ENCODE data around the gene CYS1. TPM values are rescaled to one million over a fixed set of nuclear protein-coding genes. Genes with fewer than 3 reads are reported as not detected.

The CYS1 gene
- total and polyA plus RNA-seq, 2 of the 13 experiments (the other 11 are each of a cell fraction or from before 2014, with no cell fraction given): 0.04 TPM; not detected in 1

GRCh38 chr2:10084223-10084865 lies 4.1 kb upstream of the CYS1 start:
- ChIA-PET CTCF (ENCODE audit: low intra/inter-chr PET ratio, low total read pairs) (no interaction called here), POLR2A (no interaction called here)
- intact Hi-C loops (cut with micrococcal nuclease; ENCODE audit: unreplicated experiment): no loop called here

More at GRCh38 chr2:10084223-10084865, 4.1 kb upstream of the CYS1 start:
- 48% methylated on average over 12 of the region's 12 CpGs for WGBS (ENCODE audit: low lambda C conversion rate)
- no peak overlapping the region for H3K4me3 ChIP-seq (replicated peaks in 1 of 3; ENCODE audit: insufficient read depth in 1 of 3, low read depth in 2 of 3, low read length in 3 of 3)
- H3K27me3 ChIP-seq (ENCODE audit: control insufficient read depth in 1 of 2, insufficient read depth in 2 of 2, low read length in 2 of 2): peaks cover 9 to 47% of the 10 kb centered on the region in 2 experiments
- no TSS peak for BruUV-seq (replicated peaks)
- FAIRE-seq: no peak
- H3K4me2 ChIP-seq (ENCODE audit: low read depth, low read length): no peak overlapping the region
- H3K9me3 ChIP-seq (ENCODE audit: low read length): no peaks in the 10 kb centered on the region
- no peak overlapping the region for H2AFZ ChIP-seq (ENCODE audit: low read length)
- H3K9ac ChIP-seq (ENCODE audit: insufficient read depth, low read depth, low read length): no peak overlapping the region
- DNase-seq (ENCODE audit: low spot score): no peak
- H4K20me1 ChIP-seq (ENCODE audit: insufficient read depth, low read length): no peaks in the 10 kb centered on the region
- no peaks in the 10 kb centered on the region for H3K79me2 ChIP-seq (ENCODE audit: insufficient read depth, low read length)
- ATAC-seq: no peak
- peaks cover 27% of the 10 kb centered on the region for H3K4me1 ChIP-seq (ENCODE audit: insufficient read depth, low read length)
- no peak for TF ChIP-seq ZNF552 (CRISPR knock-in tag; IDR thresholded peaks at IDR 0.05; ENCODE audit: borderline replicate concordance)
- TF ChIP-seq GLI4 (CRISPR knock-in tag; IDR thresholded peaks at IDR 0.05; ENCODE audit: borderline replicate concordance): no peak
- TF ChIP-seq HINFP (CRISPR knock-in tag; IDR thresholded peaks at IDR 0.05; ENCODE audit: low read depth): no peak
- TF ChIP-seq AHR (CRISPR knock-in tag; IDR thresholded peaks at IDR 0.05): no peak
- TF ChIP-seq ZNF205 (CRISPR knock-in tag; IDR thresholded peaks at IDR 0.05): no peak
- TF ChIP-seq NBN (conservative IDR thresholded peaks at IDR 0.05): no peak
- no peak for TF ChIP-seq ZNF629 (CRISPR knock-in tag; conservative IDR thresholded peaks at IDR 0.05)
- no peak for TF ChIP-seq ZNF724P (CRISPR knock-in tag; IDR thresholded peaks at IDR 0.05; ENCODE audit: borderline replicate concordance)
- no peak for TF ChIP-seq ZKSCAN5 (CRISPR knock-in tag; IDR thresholded peaks at IDR 0.05)
- TF ChIP-seq SRY (CRISPR knock-in tag; IDR thresholded peaks at IDR 0.05): no peak
- TF ChIP-seq TFAP4 (IDR thresholded peaks at IDR 0.05; ENCODE audit: borderline replicate concordance, low read depth): no peak
- no peak for TF ChIP-seq ZNF589 (CRISPR knock-in tag; conservative IDR thresholded peaks at IDR 0.05)
- TF ChIP-seq RAD21 (CRISPR knock-in tag; IDR thresholded peaks at IDR 0.05): no peak
- TF ChIP-seq EED (CRISPR knock-in tag; IDR thresholded peaks at IDR 0.05): no peak
- no peak for TF ChIP-seq ISX (CRISPR knock-in tag; conservative IDR thresholded peaks at IDR 0.05)
- no peak for TF ChIP-seq CBFB (CRISPR knock-in tag; IDR thresholded peaks at IDR 0.05)
- TF ChIP-seq ZNF691 (CRISPR knock-in tag; IDR thresholded peaks at IDR 0.05; ENCODE audit: borderline replicate concordance, low read depth): no peak
- no peak for TF ChIP-seq MZF1 (CRISPR knock-in tag; IDR thresholded peaks at IDR 0.05; ENCODE audit: borderline replicate concordance)
- TF ChIP-seq DNMT3B (CRISPR knock-in tag; conservative IDR thresholded peaks at IDR 0.05): no peak
- no peak for TF ChIP-seq ZNF432 (CRISPR knock-in tag; IDR thresholded peaks at IDR 0.05; ENCODE audit: borderline replicate concordance)
- in situ Hi-C loops (cut with HindIII; ENCODE audit: extremely low pct_ligation_motif_present, low pct_unique_long_range_greater_than_20kb): no loop called here
- no peak overlapping the region for H3K27ac ChIP-seq (ENCODE audit: extremely low read length, insufficient read depth, low read length)
- no peaks in the 10 kb centered on the region for H3K36me3 ChIP-seq (replicated peaks in 1 of 2; ENCODE audit: control insufficient read depth in 1 of 2, insufficient read depth in 2 of 2, low read length in 2 of 2)

Measured in HepG2 (cell line).